ENCODE measurements around the gene FBXO42. TPM values are rescaled to one million over a fixed set of nuclear protein-coding genes. Genes with fewer than 3 reads are reported as not detected.

Gene FBXO42
- total RNA-seq, 1 donor from 2014 or later, result 9.0 TPM

GRCh38 chr1:16244650-16245285, 107.5 kb downstream of the FBXO42 start:
- DNase-seq (ENCODE audit: low spot score) (no peak), ATAC-seq (no peak)

DNA sequence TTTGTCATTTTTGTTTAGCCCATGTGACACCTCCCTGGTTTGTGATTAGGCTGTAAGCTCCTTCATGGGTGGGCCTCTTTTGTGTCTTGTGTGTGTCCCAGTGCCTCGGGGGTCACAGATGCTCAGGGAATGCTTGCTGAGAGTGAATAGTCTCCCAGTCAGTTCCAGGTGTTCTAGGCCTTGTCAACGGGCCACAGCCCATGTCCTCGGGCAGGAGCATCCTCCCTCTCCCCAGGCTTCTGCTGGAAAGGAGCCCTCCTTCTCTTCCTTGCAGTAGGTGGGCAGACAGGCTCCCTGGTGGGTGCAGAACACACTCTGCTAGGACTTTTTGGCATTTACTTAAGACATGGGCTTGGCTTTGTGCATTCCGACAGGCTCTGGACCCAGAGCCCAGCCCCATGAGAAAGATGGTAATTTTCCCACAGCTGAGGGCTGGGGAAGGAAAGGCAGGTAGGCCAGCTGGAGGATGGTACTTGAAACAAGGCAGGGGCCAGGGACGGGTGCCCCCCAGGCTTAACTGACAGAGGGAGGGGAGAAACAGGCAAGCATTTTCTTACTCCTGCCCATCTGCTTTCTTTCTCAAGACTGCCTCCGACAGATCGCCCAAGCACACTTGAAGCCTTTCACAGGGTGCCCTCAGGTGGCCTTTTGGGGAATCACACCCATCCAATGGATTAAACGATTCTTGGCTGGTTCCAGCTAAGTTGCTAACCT, 108.2 kb downstream of the FBXO42 start:
- DNase-seq (ENCODE audit: low spot score), result peak; percentile 72
- peak; percentile 78 for ATAC-seq

- DNase-seq (ENCODE audit: low spot score), result no peak
- no peak for ATAC-seq
Observed at GRCh38 chr1:16243215-16243610, 109.1 kb downstream of the FBXO42 start.

- DNase-seq (ENCODE audit: low spot score) (no peak), ATAC-seq (no peak)
Observed at GRCh38 chr1:16242556-16243214, 109.6 kb downstream of the FBXO42 start.

- no peak for ATAC-seq
- no peak for DNase-seq (ENCODE audit: low spot score)
Observed at GRCh38 chr1:16241221-16241708, 111.0 kb downstream of the FBXO42 start.

DNA sequence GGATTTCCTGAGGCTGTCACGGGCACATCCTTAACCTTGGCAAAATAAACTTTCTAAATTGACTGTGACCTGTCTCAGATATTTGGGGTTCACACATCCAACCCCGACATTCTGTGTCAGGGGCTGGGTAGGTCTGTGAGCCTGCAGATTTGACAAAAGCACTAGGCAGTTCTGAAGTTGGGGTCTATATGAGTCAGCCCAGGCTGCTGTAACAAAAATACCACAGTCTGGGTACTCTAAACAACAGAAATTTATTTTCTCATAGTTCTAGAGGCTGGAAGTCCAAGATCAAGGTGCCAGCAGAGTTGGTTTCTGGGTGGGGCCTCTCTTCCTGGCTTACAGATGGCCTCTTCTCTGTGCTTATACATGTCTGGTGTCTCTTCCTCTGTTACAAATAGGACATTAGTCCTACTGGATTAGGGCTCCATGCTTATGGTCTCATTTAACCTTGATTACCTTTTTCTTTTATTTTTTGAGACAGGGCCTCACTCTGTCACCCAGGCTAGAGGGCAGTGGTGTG, 112.2 kb downstream of the FBXO42 start:
- ATAC-seq (no peak), DNase-seq (ENCODE audit: low spot score) (no peak)

DNA sequence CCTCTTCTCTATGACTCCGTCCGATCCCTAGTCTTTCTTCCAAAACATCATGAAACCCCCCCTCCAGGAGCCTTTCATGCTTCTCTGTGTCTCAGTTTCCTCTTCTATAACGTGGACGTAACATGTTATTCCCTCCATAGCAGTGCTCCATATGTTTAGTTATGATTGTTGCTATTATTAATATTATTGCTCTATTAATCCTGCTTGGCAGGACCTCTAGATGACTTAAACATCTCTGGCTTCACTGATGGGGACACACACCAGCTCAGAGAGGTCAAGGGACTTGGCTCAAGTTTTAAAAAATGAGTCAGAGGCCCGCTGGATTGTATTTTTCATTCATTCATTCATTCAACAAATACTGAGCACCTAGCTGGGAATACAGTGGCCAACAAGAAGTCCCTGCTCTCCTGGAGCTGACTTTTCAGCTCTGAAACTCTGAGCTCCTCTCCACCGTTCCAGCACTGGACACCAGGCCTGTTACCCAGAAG, 114.9 kb downstream of the FBXO42 start:
- ATAC-seq (no peak), DNase-seq (ENCODE audit: low spot score) (no peak)

- ATAC-seq (peak; percentile 95), DNase-seq (ENCODE audit: low spot score) (peak; percentile 97)
Observed at GRCh38 chr1:16236511-16237342, 115.6 kb downstream of the FBXO42 start, which contains the start of gene CPLANE2. Gene CPLANE2, minus strand, starts transcription at chr1:16237183. Its CDS starts 441 bp downstream, at chr1:16236742.

GRCh38 chr1:16235944-16236510, 116.3 kb downstream of the FBXO42 start:
- peak; percentile 74 for ATAC-seq
- DNase-seq (ENCODE audit: low spot score), result peak; percentile 66

DNA sequence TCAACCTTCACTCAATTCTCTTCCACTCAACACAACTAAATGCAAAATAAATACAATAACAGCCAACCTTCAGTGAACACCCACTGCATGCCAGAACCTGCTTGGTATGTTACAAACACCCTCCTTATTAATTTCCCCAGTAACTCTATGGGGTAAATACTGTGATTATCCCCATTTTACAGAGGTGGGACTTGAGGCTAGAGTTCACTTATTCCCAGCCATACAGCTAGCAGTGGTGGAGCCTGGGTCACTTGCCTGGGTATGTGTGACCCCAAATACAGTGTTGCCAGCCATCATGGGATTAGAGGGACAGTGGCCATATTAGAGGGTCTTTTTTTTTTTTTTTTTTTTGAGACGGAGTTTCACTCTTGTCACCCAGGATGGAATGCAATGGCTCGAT, 116.9 kb downstream of the FBXO42 start:
- no peak for ATAC-seq
- DNase-seq (ENCODE audit: low spot score), result no peak

DNA sequence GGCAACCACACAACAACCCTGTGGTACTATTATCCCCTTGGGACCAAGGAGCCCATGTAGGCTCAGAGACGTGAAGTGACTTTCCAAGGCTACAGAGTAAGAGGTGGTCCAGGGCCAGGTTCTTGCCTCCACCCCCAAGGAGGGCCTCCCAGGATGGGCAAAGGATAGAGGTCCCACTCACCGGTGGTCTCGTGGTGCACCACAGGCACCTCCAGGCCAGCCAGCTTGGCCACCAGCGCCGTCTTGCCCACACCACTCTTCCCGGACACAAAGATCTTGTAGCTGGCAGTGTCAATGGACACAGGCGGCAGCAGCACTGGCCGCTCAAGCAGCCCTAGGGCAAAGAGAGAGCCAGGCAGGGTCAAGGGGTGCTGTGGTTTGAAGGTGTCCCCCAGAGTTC, 118.8 kb downstream of the FBXO42 start:
- no peak for ATAC-seq
- DNase-seq (ENCODE audit: low spot score), result no peak

DNA sequence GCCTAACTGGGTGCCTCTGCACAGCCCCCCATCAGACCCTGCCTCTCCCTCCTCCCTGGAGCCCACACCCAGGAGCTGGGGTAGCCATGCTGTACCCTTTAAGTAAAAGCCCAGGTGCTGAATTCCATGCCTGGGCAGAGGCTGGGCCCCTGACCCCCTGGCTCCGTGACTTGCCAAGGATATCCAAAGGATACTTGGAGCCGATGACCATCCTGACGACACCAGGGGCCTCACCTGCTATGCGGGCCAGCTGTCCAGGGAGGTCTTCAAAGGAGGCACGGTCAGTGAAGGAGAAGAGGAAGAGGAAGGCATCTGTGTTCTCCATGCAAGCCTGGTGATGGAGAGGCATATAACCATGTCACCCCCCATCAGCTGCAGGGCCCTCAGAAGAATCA, 120.0 kb downstream of the FBXO42 start:
- ATAC-seq (no peak), DNase-seq (ENCODE audit: low spot score) (no peak)

DNA sequence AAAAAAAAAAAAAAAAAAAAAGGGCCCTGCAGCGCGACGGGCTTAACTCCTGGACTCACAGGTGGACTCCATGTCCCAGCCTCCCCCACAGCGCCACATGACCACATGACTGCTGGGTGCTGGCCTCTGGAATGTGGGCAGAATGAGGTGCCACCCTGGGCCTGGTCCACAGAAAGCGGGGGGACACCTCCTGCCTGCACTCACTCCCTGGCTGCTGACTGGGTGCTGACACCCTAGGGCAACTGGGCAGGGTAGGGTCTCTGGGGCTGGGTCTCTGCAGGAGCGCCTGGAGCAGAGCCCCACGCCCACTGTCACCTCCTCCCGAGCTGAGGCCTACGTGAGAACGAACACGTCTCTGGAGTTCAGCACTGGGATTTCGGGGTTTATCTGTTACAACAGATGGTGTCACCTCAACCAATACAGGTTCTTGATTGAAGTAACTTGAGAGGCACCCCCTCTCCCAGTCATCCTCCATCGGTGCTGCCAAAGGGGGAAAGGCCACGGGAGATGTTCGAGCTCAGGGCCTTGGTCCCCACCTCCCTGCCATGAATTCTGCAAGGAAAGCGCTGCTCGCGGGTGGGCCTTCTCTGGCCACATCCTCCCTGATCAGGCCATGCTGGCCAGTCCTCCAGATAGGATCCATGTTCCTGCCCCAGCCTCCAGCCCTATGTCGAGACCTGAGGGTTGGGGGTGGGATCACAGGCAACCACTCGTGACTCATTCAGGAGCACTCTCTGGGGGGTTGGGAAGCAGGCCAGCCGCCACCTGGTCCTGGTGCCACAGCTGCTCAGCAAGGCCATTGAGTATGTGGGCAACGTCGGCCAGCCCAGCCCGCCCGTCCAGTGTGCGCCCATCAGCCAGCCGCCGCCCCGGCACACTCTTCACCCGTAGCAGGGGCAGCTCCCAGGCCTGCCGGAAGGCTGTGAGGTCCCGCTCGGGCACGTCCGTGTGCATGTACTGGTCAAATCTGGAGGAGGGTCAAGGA, 120.7 kb downstream of the FBXO42 start:
- no peak for ATAC-seq
- DNase-seq (ENCODE audit: low spot score), result no peak

- ATAC-seq, result no peak
- DNase-seq (ENCODE audit: low spot score), result no peak
Observed at GRCh38 chr1:16230744-16231143, 121.5 kb downstream of the FBXO42 start.

GRCh38 chr1:16229976-16230740, 122.1 kb downstream of the FBXO42 start:
- DNase-seq (ENCODE audit: low spot score) (no peak), ATAC-seq (no peak)

- ATAC-seq, result peak; percentile 97
- peak; percentile 89 for DNase-seq (ENCODE audit: low spot score)
Observed at GRCh38 chr1:16226490-16227179, 125.6 kb downstream of the FBXO42 start.

- no peak for ATAC-seq
- no peak for DNase-seq (ENCODE audit: low spot score)
Observed at GRCh38 chr1:16226129-16226489, 126.2 kb downstream of the FBXO42 start.

- ATAC-seq (no peak), DNase-seq (ENCODE audit: low spot score) (no peak)
Observed at GRCh38 chr1:16224472-16224871, 127.8 kb downstream of the FBXO42 start.

Data from left lobe of liver (tissue), 2 donors.